AG08396 (cell line): ENCODE measurements around the gene ALDH9A1.
"Not testable (repeated sequence)": the region's sequence is repeated elsewhere in the genome, so short reads cannot be mapped to it uniquely, and the experiment has no call there.

ENCODE experiments used
- DNase-seq: peaks from one replicate; pipeline ENCODE4 v3.0.0; 2012; ENCODE audit warnings: low spot score, mixed read lengths

ALDH9A1 gene

DNA sequence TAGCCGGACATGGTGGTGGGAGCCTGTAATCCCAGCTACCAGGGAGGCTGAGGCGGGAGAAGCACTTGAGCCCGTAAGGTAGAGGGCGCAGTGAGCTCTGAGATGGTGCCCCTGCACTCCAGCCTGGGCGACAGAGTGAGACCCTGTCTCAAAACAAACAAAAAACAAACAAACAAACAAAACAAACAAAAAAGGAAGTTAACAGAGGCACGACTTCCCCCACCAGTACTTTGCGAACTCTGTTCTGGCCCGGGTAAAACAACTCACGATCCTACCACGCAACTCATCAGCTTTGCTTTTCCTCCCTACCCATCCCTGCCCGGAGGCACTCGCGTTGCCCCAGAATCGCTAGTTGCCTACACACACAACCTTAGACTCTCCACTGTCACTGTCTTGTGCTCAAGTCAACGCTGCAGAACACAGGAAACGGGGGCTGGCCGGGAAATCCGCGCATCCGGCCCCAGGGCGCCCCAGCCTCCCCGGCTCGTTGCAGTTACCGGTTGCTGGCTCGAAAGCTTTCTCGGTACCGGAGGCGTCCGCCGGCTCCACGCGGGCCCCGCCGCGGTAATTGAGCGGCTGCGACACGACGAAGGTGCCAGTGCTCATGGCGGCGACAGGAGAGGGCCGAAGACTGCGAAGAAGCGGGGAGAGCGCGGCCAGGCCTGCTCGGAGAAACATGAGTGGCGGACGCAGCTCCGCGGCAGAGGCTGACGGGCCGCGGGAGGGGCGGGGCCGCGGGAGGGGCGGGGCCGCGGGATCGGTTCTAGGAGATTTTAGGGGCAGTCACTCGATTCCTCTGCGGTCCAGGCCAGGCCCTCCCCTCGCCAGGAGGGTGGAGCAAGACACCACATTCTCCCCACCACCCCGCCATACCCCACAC lies at the start of gene ALDH9A1:
Gene ALDH9A1 (minus strand): TSS at position 682 of the 880 bp plus-strand sequence. CDS start 4 bp downstream, at position 678.
- peak; percentile 91 for DNase-seq

DNA sequence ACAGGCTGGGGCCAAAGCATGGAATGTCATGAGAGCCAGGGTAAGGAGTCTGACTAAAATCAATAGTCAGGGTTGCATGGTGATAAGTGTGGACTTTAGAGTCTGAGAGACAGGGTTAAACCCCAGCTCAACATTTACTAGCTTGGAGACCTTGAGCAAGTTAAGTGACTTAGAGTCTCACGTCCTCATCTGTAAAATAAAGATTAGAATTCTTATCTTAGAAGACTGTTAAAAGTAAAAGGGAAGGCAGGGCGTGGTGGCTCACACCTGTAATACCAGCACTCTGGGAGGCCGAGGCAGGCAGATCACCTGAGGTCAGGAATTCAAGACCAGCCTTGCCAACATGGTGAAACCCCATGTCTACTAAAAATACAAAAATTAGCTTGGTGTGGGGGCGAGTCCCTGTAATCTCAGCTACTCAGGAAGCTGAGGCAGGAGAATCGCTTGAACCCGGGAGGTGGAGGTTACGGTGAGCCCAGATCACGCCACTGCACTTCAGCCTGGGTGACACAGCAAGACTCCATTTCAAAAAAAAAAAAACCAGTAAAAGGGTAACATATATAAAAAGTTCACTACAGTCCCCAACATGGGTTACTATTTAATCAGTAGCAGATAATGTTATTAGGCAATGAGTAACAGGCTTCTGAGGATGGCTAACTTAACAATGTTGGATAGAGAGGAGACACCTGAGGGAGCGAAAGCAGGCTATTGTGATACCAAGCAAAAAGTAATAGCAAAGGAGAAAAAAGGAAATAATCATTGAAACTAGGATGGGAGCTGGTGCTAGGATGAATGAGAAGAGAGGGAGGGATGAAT lies 49.5 kb upstream of the ALDH9A1 start:
- no peak for DNase-seq

DNA sequence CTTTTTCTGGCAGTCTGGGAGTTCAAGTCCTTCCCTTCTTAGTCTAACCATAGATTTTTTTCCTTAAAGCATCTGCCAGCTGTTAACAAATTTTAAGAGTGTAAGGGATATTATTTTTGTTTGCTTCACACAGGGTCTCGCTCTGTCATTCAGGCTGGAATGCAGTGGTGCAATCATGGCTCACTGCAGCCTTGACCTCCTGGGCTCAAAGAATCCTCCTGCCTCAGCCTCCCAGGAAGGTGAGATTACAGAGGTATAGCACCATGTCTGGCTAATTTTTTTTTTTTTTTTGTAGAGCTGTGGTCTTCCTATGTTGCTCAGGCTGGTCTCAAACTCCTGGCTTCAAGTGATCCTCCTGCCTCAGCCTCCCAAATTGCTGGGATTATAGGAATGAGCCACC lies 46.6 kb upstream of the ALDH9A1 start:
- DNase-seq = not testable (repeated sequence)

DNA sequence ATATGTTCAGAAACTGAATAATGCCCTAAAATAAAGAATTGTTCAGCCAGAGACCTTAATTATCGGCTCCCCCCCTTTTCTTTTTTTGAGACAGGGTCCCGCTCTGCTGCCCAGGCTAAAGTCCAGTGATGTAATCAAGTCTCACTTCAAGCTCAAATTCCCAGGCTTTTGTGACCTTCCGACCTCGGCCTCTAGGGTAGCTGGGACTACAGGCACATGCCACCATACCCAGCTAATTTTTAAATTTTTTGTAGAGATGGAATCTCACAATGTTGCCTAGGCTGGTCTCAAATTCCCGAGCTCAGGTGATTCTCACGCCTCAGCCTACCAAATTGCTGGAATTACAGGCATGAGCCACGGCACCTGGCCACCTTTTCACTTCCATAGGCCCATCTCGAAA lies 43.8 kb upstream of the ALDH9A1 start:
- DNase-seq = no peak

- no peak for DNase-seq
Observed at GRCh38 chr1:165738794-165739193, 40.4 kb upstream of the ALDH9A1 start.

GRCh38 chr1:165737196-165737595 lies 38.8 kb upstream of the ALDH9A1 start:
- no peak for DNase-seq

- no peak for DNase-seq
Observed at GRCh38 chr1:165734906-165735305, 36.5 kb upstream of the ALDH9A1 start.

DNA sequence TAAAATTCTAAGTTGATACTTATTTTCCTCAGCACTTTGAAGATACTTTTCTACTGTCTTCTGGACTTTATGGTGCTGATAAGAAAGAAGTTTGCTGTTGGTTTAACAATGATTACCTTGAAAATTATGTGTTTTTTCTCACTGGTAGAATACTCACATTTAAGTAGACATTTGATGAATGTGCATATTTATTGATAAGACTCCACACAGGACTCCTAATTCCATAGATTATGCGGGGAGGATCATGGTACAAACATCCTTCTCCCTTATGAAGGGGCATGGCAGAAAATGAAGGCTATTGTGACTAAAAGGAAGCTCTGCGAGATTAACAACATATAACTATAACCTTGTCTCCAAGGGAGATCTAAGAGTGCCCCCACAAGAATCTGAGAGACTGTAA lies 28.5 kb upstream of the ALDH9A1 start:
- no peak for DNase-seq

DNA sequence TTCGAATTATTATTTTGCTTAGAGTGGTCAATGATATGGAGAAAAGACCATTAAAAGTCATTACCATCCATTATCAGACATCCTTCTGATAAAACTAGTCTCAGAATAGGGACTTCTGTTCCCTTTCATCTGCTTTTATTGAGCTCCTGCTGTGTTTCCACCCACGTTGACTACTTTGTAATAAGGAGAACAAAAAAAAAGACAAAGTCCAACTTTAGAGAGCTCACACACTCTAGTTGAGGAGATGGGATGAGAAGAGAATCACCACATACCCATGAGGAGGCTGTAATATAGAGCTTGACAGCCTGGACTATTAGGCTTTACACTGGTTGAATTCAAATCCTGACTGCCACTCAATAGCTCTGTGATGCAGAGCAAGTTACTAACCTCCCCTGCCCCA lies 27.8 kb upstream of the ALDH9A1 start:
- DNase-seq = no peak

GRCh38 chr1:165717918-165718515 lies 19.7 kb upstream of the ALDH9A1 start:
- DNase-seq = peak; percentile 60

DNA sequence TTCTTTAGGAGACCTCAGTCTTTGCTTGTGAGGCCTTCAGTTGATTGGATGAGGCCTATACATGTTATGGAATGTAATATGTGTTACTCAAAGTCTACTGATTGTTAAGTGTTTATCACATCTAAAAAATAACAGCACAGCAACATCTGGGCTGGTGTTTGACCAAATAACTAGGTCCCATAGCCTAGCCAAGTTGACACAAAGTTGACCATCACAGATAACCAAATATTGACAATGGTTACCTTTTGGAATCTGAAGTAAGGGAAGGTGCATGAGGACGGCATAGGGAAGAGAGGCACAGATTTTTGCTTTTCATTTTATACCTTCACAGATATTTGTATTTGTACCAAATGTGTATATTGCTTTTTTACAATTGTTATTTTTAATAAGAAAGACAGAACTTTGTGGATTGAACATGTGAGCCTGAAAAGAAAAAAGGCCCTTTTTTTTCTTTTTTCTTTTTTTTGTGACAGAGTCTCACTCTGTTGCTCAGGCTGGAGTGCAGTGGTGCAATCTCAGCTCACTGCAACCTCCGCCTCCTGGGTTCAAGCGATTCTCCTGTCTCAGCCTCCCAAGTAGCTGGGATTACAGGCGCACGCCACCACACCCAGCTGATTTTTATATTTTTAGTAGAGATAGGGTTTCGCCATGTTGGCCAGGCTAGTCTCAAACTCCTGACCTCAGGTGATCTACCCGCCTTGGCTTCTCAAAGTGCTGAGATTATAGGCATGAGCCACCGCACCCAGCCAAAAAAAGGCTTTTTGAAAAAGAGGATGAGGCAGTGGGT lies 18.1 kb upstream of the ALDH9A1 start:
- DNase-seq = not testable (repeated sequence)

GRCh38 chr1:165712764-165713163 lies 14.4 kb upstream of the ALDH9A1 start:
- DNase-seq = no peak

GRCh38 chr1:165707984-165708706 lies 9.8 kb upstream of the ALDH9A1 start:
- DNase-seq = no peak

DNA sequence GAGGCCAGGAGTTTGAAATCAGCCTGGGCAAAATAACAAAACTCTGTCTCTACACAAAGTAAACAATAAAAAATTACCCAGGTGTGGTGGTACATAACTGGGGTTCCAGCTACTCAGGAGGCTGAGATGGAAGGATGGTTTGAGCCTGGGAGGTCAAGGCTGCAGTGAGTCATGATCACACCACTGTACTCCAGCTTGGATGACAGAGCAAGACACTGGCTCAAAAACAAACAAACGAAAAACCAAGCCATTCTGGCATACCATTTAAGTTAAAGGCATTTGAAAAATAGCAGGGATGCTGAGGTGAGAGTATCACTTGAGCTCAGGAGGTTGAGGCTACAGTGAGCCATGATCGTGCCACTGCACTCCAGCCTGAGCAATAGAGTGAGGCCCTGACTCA lies 5.3 kb upstream of the ALDH9A1 start:
- DNase-seq = no peak

DNA sequence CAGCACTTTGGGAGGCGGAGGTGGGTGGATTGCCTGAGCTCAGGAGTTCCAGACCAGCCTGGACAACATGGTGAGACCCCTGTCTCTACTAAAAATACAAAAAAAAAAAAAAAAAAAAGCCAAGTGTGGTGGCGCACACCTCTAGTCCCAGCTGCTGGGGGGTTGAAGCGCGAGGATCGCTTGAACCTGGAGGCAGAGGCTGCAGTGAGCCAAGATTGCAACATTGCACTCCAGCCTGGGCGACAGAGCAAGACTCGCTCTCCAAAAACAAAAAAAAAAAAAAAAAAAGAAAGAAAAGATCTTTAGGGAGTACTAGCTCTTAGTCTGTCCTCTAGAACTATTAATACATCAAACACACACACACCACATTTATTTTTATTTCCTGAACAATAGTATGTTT lies 3.6 kb upstream of the ALDH9A1 start:
- not testable (repeated sequence) for DNase-seq

- DNase-seq = no peak
Observed at GRCh38 chr1:165699577-165699976, 1.2 kb upstream of the ALDH9A1 start.

DNA sequence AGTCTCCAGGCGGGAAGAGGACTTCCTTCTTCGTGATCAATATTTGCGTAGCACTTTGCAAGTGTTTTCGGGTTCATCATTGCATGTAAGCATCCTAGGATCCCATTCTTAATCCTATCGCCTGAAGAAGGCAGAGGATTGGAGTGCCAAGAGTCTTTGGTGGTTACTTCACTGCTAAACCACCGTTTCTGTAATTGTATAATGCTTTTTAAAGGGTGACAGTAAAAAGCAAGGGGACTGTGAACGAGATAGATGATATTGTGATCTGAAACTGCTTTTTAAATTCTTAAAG lies 345 bp upstream of the ALDH9A1 start:
- no peak for DNase-seq

DNA sequence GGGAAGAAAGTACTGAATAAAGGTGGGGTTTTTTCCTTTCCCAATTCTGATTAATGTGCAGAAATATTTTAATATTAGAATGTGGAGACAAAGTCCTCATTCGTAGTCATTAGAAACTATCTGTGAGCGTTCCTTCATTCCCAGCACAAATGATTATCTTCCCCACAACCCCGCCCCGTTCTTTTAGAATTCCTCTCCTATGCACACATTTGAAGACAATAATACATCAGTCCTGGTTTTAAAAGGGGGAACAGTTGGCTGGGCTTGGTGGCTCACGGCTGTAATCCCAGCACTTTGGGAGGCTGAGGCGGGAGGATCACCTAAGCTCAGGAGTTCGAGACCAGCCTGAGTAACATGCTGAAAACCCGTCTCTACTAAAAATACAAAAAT lies 876 bp downstream of the ALDH9A1 start:
- no peak for DNase-seq

GRCh38 chr1:165696625-165697100 lies 1.7 kb downstream of the ALDH9A1 start:
- DNase-seq = peak; percentile 50

GRCh38 chr1:165695031-165695430 lies 3.3 kb downstream of the ALDH9A1 start:
- no peak for DNase-seq

DNA sequence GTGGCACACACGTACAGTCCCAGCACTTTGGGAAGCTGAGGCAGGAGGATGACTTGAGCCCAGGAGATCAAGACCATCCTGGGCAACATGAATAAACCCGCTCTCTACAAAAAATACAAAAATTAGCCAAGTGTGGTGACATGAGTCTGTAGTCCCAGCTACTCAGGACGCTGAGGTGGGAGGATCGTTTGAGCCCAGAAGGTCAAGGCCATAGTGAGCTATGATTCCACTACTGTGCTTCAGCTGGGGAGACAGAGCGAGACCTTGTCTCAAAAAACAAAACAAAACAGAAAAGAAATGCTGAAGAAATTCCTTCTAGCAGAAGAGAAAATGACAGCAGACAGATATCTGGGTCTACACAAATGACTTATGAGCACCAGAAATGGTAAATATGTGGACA lies 10.3 kb downstream of the ALDH9A1 start:
- no peak for DNase-seq
